Transverse colon (tissue), 4 donors: ENCODE measurements around the gene CRTC3. TPM values are rescaled to one million over a fixed set of nuclear protein-coding genes. Genes with fewer than 3 reads are reported as not detected.
"Not testable (repeated sequence)": the region's sequence is repeated elsewhere in the genome, so short reads cannot be mapped to it uniquely, and the experiment has no call there.

Experiments
- DNase-seq: peaks from one replicate; pipeline ENCODE4 v3.0.0-alpha.2; 2019
- H3K27ac ChIP-seq, 4 donors: fragments of 200-600 bp; sonication (generic); 2 replicates each; pipeline ENCODE4 v1.5.1; 2016 to 2018; ENCODE audit warnings: inconsistent platforms in 4 of 4
- H3K27me3 ChIP-seq: fragments of 200-600 bp; sonication (generic); 2 replicates; pipeline ENCODE4 v1.5.1; 2017; ENCODE audit warnings: inconsistent platforms
- H3K36me3 ChIP-seq, 4 donors: fragments of 200-600 bp; sonication (generic); 2 replicates each; pipeline ENCODE4 v1.5.1; 2017 to 2019; ENCODE audit warnings: inconsistent platforms in 4 of 4
- H3K4me1 ChIP-seq, 4 donors: fragments of 200-600 bp; sonication (generic); 2 replicates each; pipeline ENCODE4 v1.5.1; 2017 to 2020; ENCODE audit warnings: inconsistent platforms in 4 of 4
- H3K4me3 ChIP-seq, 4 donors: fragments of 200-600 bp; sonication (generic); 1 replicate in 1 of 4; 2 replicates in 3 of 4; pipeline versions ENCODE4 v1.5.1 to v1.6.1; 2017 to 2019; ENCODE audit warnings: inconsistent platforms in 4 of 4
- H3K9me3 ChIP-seq, 2 donors: fragments of 200-600 bp; sonication (generic); 2 replicates each; pipeline ENCODE4 v1.5.1; 2017 to 2019; ENCODE audit warnings: inconsistent platforms in 2 of 2
- EP300 ChIP-seq: sonication (generic); formaldehyde crosslinking; IDR thresholded peaks from one replicate; pipeline ENCODE4 v1.6.1; 2017; ENCODE audit warnings: antibody characterized with exemption, low read depth
- POLR2A ChIP-seq: fragments of 450-650 bp; IDR thresholded peaks from one replicate; pipeline ENCODE4 v1.6.1; 2016; ENCODE audit warnings: antibody characterized with exemption, mild to moderate bottlenecking, moderate library complexity
- POLR2AphosphoS5 ChIP-seq, 3 donors: sonication (generic); formaldehyde crosslinking; IDR thresholded peaks; one replicate each; pipeline ENCODE4 v1.6.1; 2016; ENCODE audit warnings: antibody characterized with exemption in 3 of 3
- WGBS, 2 donors: methylation state at CpG; one replicate each; pipeline ENCODE4 v1.1.5; 2018; ENCODE audit warnings: low coverage in 1 of 2; 5-methylcytosine and 5-hydroxymethylcytosine counted together
- in situ Hi-C, 4 donors: fragments of 200-750 bp; cut with MboI; loops; one replicate each; pipeline versions ENCODE4 v1.15.0 to v1.15.1; 2017; ENCODE audit warnings: low sequenced_read_pairs in 3 of 4, low pct_ligation_motif_present in 1 of 4, low pct_unique_long_range_greater_than_20kb in 1 of 4
- intact Hi-C: fragments of 100-400 bp; cut with DNase I; formaldehyde crosslinking; loops from one replicate; pipeline ENCODE4 v1.15.1; 2023; ENCODE audit warnings: low total_unique reads
- total RNA-seq, 4 donors: library from RNA; depleted of rRNA; stranded (reverse); fragments of >200 nt; gene quantifications; one replicate each; pipeline ENCODE4 v1.1.0, GENCODE V29; 2016
- TF ChIP-seq, protein P1 (sequence below), 5 experiments: fragments of 200-600 bp in 3 of 5; fragments of 450-650 bp in 2 of 5; sonication (generic) in 3 of 5; IDR thresholded peaks; 1 replicate in 2 of 5; 2 replicates in 3 of 5; pipeline ENCODE4 v1.5.1; 2016 to 2017; ENCODE audit warnings: antibody characterized with exemption in 5 of 5, inconsistent platforms in 3 of 5, mild to moderate bottlenecking in 2 of 5, moderate library complexity in 1 of 5

Gene CRTC3
- total RNA-seq, 4 donors from 2014 or later = 23.0 to 35.9 (median 24.1) TPM

- H3K9me3 ChIP-seq = no peaks in the 10 kb centered on the region
- WGBS, 2 donors = 46 to 52% methylated on average over 4 to 12 of the region's 12 CpGs
- no peaks in the 10 kb centered on the region for H3K27me3 ChIP-seq
- H3K27ac ChIP-seq = peak overlapping the region; percentile 41 to 56 (median 52)
- peak; percentile 24 for TF ChIP-seq POLR2A
- TF ChIP-seq, protein P1, sequence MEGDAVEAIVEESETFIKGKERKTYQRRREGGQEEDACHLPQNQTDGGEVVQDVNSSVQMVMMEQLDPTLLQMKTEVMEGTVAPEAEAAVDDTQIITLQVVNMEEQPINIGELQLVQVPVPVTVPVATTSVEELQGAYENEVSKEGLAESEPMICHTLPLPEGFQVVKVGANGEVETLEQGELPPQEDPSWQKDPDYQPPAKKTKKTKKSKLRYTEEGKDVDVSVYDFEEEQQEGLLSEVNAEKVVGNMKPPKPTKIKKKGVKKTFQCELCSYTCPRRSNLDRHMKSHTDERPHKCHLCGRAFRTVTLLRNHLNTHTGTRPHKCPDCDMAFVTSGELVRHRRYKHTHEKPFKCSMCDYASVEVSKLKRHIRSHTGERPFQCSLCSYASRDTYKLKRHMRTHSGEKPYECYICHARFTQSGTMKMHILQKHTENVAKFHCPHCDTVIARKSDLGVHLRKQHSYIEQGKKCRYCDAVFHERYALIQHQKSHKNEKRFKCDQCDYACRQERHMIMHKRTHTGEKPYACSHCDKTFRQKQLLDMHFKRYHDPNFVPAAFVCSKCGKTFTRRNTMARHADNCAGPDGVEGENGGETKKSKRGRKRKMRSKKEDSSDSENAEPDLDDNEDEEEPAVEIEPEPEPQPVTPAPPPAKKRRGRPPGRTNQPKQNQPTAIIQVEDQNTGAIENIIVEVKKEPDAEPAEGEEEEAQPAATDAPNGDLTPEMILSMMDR (IDR thresholded peaks at IDR 0.05) = no peak
- H3K4me1 ChIP-seq = peaks cover 2 to 19% (median 12%) of the 10 kb centered on the region in 4 donors
- no peaks in the 10 kb centered on the region for H3K36me3 ChIP-seq
- DNase-seq = peak; percentile 54
- H3K4me3 ChIP-seq = peak overlapping the region in 1 of 4 donors; percentile 1
- intact Hi-C loops = no loop called here
- in situ Hi-C loops = loop anchor here in 1 of 4 donors (25.0 kb wide), 1 partner anchor 227 kb away; the partner anchor contains the start of gene FES
These were observed 130.7 kb downstream of the CRTC3 start for GRCh38 chr15:90660195-90660998.

- H3K36me3 ChIP-seq, H3K27me3 ChIP-seq, H3K9me3 ChIP-seq, intact Hi-C loops, DNase-seq: not testable (repeated sequence)
- WGBS, 2 donors = 50 to 65% methylated on average over 1 to 4 of the region's 4 CpGs
- peaks cover 2 to 19% (median 12%) of the 10 kb centered on the region in 4 donors for H3K4me1 ChIP-seq
- in situ Hi-C loops = loop anchor here in 1 of 4 donors (25.0 kb wide), 1 partner anchor 226 kb away; the partner anchor contains the start of gene FES
- peak overlapping the region; percentile 41 to 56 (median 52) for H3K27ac ChIP-seq
- H3K4me3 ChIP-seq = peak overlapping the region in 1 of 4 donors; percentile 1
These were observed 131.2 kb downstream of the CRTC3 start for GRCh38 chr15:90660999-90661330.

DNA sequence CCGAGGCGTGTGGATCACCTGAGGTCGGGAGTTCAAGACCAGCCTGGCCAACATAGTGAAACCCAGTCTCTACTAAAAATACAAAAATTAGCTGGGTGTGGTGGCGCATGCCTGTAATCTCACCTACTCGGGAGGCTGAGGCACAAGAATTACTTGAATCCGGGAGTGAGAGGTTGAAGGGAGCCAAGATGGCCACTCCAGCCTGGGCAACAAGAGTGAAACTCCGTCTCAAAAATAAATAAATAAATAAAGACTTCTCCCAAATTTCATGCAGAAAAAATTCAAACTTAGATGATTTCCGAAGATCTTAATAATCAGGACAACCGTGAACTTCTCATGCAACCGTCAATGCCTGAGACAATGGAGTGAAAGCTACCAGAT is 134.3 kb downstream of the CRTC3 start:
- H3K4me3 ChIP-seq, DNase-seq, H3K27ac ChIP-seq, intact Hi-C loops, H3K9me3 ChIP-seq, H3K36me3 ChIP-seq, H3K27me3 ChIP-seq: not testable (repeated sequence)
- H3K4me1 ChIP-seq = peaks cover 2 to 20% (median 13%) of the 10 kb centered on the region in 4 donors
- WGBS, 2 donors = 92 to 95% methylated on average over 10 of the region's 10 CpGs
- in situ Hi-C loops = loop anchor here in 1 of 4 donors (25.0 kb wide), 1 partner anchor 223 kb away; the partner anchor contains the start of gene FES

DNA sequence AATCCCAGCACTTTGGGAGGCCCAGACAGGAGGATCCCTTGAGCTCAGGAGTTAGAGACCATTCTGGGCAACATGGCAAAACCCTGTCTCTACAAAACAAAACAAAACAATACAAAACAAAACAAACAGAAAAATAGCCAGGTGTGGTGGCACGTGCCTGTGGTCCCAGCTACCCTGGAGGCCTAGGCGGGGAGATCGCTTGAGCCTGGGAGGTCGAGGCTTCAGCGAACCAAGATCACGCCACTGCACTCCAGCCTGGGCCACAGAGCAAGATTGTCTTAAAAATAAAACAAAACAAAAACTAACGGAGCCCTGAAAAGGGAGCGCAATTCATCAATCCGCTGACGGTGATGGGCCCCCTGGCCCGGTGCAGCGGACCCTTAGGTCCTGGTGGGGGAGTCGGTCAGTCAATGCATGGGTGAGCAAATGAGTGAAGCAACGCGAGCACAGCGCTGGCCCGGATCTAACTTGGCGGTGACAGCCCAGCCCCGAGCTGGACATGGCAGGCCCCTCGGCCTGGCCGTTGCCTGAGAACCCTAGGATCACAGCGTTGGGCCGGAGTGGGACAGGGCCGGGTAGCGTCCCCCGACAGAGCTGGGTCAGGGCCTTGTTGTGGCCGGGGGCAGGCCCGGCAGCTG is 135.0 kb downstream of the CRTC3 start:
- in situ Hi-C loops (loop anchor here in 1 of 4 donors (25.0 kb wide), 1 partner anchor 223 kb away; the partner anchor contains the start of gene FES), intact Hi-C loops (no loop called here)
- Histone ChIP-seq H3K4me1 (peaks cover 2 to 20% (median 13%) of the 10 kb centered on the region in 4 donors), H3K27ac (peak overlapping the region; percentile 78 to 95 (median 86)), H3K9me3 (no peaks in the 10 kb centered on the region), H3K4me3 (peak overlapping the region; percentile 72 to 91 (median 74)), H3K27me3 (no peaks in the 10 kb centered on the region), H3K36me3 (no peaks in the 10 kb centered on the region)
- TF ChIP-seq, protein P1 (IDR thresholded peaks at IDR 0.05) = no peak
- WGBS, 2 donors = 40 to 70% methylated on average over 2 to 22 of the region's 28 CpGs
- DNase-seq = peak; percentile 31

- DNase-seq = peak; percentile 64
- Histone ChIP-seq H3K27ac (peak overlapping the region; percentile 78 to 95 (median 86)), H3K27me3 (no peaks in the 10 kb centered on the region), H3K4me1 (peaks cover 2 to 14% (median 9%) of the 10 kb centered on the region in 4 donors), H3K9me3 (no peaks in the 10 kb centered on the region), H3K4me3 (peak overlapping the region; percentile 72 to 91 (median 74)), H3K36me3 (no peaks in the 10 kb centered on the region)
- in situ Hi-C loops = loop anchor here in 1 of 4 donors (25.0 kb wide), 1 partner anchor 222 kb away; the partner anchor contains the start of gene FES
- intact Hi-C loops = no loop called here
- TF ChIP-seq POLR2A (peak; percentile 69), EP300 (no peak), POLR2AphosphoS5 (IDR thresholded peaks at IDR 0.05) (peak in 2 of 3 donors; percentile 4 to 66)
- WGBS, 2 donors = 5 to 40% methylated on average over 3 to 36 of the region's 75 CpGs
These were observed 135.8 kb downstream of the CRTC3 start for GRCh38 chr15:90665288-90666134.
